ENCODE results near the gene STX1B.

GRCh38 chr16:30964574-30965226 is 45.7 kb downstream of the STX1B start:
- no peak for TF ChIP-seq CTCF (IDR thresholded peaks at IDR 0.05)
- no peak for TF ChIP-seq SIN3A (IDR thresholded peaks at IDR 0.05; ENCODE audit: borderline replicate concordance, insufficient read depth, low read depth, low read length)
- TF ChIP-seq POLR2AphosphoS5 (IDR thresholded peaks at IDR 0.05; ENCODE audit: low read depth, low read length): no peak
- TF ChIP-seq TCF7L2 (IDR thresholded peaks at IDR 0.05; ENCODE audit: low read depth, low read length): no peak

All from Panc1 (cell line).